Eye (tissue), 1 donor: Measurements from ENCODE around the gene LAGE3.
"Not testable (repeated sequence)": the region's sequence is repeated elsewhere in the genome, so short reads cannot be mapped to it uniquely, and the experiment has no call there.

Experiments
- DNase-seq: peaks from one replicate; pipeline ENCODE4 v3.0.0-alpha.2; 2015

Gene LAGE3

GRCh38 chrX:154501423-154501822, 22.3 kb upstream of the LAGE3 start:
- not testable (repeated sequence) for DNase-seq

GRCh38 chrX:154496591-154497137, 17.6 kb upstream of the LAGE3 start:
- not testable (repeated sequence) for DNase-seq

- DNase-seq: no peak
Measured at GRCh38 chrX:154495472-154495922, 16.4 kb upstream of the LAGE3 start.

- DNase-seq: no peak
Measured at GRCh38 chrX:154494715-154495114, 15.6 kb upstream of the LAGE3 start.

- DNase-seq: peak; percentile 94
Measured at GRCh38 chrX:154490414-154491083, 11.5 kb upstream of the LAGE3 start, which contains the start of gene SLC10A3. Gene SLC10A3 (minus strand): TSS chrX:154490629. CDS start chrX:154488940, 1,689 bp downstream.

GRCh38 chrX:154490021-154490413, 10.9 kb upstream of the LAGE3 start:
- peak; percentile 21 for DNase-seq

GRCh38 chrX:154489182-154489581, 10.1 kb upstream of the LAGE3 start:
- DNase-seq: no peak

- no peak for DNase-seq
Measured at GRCh38 chrX:154488336-154489075, 9.4 kb upstream of the LAGE3 start.

GRCh38 chrX:154487518-154488290, 8.6 kb upstream of the LAGE3 start:
- DNase-seq: no peak

GRCh38 chrX:154486396-154487207, 7.5 kb upstream of the LAGE3 start, which contains the start of gene UBL4A:
Gene UBL4A (minus strand): TSS chrX:154486615. CDS start chrX:154486584, 31 bp downstream.
- peak; percentile 69 for DNase-seq

GRCh38 chrX:154486052-154486395, 6.9 kb upstream of the LAGE3 start:
- peak; percentile 34 for DNase-seq

GRCh38 chrX:154485150-154486051, 6.3 kb upstream of the LAGE3 start:
- peak; percentile 17 for DNase-seq

- no peak for DNase-seq
Measured at GRCh38 chrX:154484255-154485149, 5.4 kb upstream of the LAGE3 start.

GRCh38 chrX:154483325-154483724, 4.2 kb upstream of the LAGE3 start:
- DNase-seq: no peak

GRCh38 chrX:154482786-154483185, 3.7 kb upstream of the LAGE3 start:
- no peak for DNase-seq

GRCh38 chrX:154481911-154482601, 3.0 kb upstream of the LAGE3 start:
- DNase-seq: no peak

GRCh38 chrX:154481195-154481594, 2.1 kb upstream of the LAGE3 start:
- DNase-seq: no peak

GRCh38 chrX:154477891-154478477, 1.1 kb downstream of the LAGE3 start:
- no peak for DNase-seq

- DNase-seq: no peak
Measured at GRCh38 chrX:154476821-154477220, 2.3 kb downstream of the LAGE3 start.
